ENCODE data around the gene CTDSPL2.

GRCh38 chr15:44435893-44436667 is 8.7 kb downstream of the CTDSPL2 start:
- TF ChIP-seq CTCF (IDR thresholded peaks at IDR 0.05; ENCODE audit: low read depth, low read length) (no peak), POLR2A (IDR thresholded peaks at IDR 0.05; ENCODE audit: extremely low read depth, insufficient read length) (no peak)

Data from NB4 (cell line).